ENCODE measurements around the gene MAP6.

MAP6 gene

GRCh38 chr11:75667255-75667830, 1.5 kb downstream of the MAP6 start:
- no peak for DNase-seq (ENCODE audit: low read depth in 2 of 3, low spot score in 1 of 3)

- DNase-seq (ENCODE audit: low read depth in 2 of 3, low spot score in 1 of 3): no peak
Measured at GRCh38 chr11:75665990-75666389, 2.8 kb downstream of the MAP6 start.

GRCh38 chr11:75665126-75665525, 3.7 kb downstream of the MAP6 start:
- no peak for DNase-seq (ENCODE audit: low read depth in 2 of 3, low spot score in 1 of 3)

GRCh38 chr11:75664389-75664788, 4.4 kb downstream of the MAP6 start:
- DNase-seq (ENCODE audit: low read depth in 2 of 3, low spot score in 1 of 3): no peak

GRCh38 chr11:75663808-75664207, 5.0 kb downstream of the MAP6 start:
- no peak for DNase-seq (ENCODE audit: low read depth in 2 of 3, low spot score in 1 of 3)

- DNase-seq (ENCODE audit: low read depth in 2 of 3, low spot score in 1 of 3): no peak
Measured at GRCh38 chr11:75659836-75660235, 9.0 kb downstream of the MAP6 start.

- no peak for DNase-seq (ENCODE audit: low read depth in 2 of 3, low spot score in 1 of 3)
Measured at GRCh38 chr11:75656044-75656727, 12.7 kb downstream of the MAP6 start.

GRCh38 chr11:75655605-75656004, 13.2 kb downstream of the MAP6 start:
- DNase-seq (ENCODE audit: low read depth in 2 of 3, low spot score in 1 of 3): no peak

- DNase-seq (ENCODE audit: low read depth in 2 of 3, low spot score in 1 of 3): no peak
Measured at GRCh38 chr11:75654314-75654713, 14.5 kb downstream of the MAP6 start.

GRCh38 chr11:75653532-75653931, 15.3 kb downstream of the MAP6 start:
- no peak for DNase-seq (ENCODE audit: low read depth in 2 of 3, low spot score in 1 of 3)

GRCh38 chr11:75652936-75653335, 15.9 kb downstream of the MAP6 start:
- DNase-seq (ENCODE audit: low read depth in 2 of 3, low spot score in 1 of 3): no peak

GRCh38 chr11:75651218-75651617, 17.6 kb downstream of the MAP6 start:
- DNase-seq (ENCODE audit: low read depth in 2 of 3, low spot score in 1 of 3): no peak

- no peak for DNase-seq (ENCODE audit: low read depth in 2 of 3, low spot score in 1 of 3)
Measured at GRCh38 chr11:75650167-75650723, 18.6 kb downstream of the MAP6 start.

- no peak for DNase-seq (ENCODE audit: low read depth in 2 of 3, low spot score in 1 of 3)
Measured at GRCh38 chr11:75644946-75645345, 23.9 kb downstream of the MAP6 start.

GRCh38 chr11:75644370-75644769, 24.5 kb downstream of the MAP6 start:
- no peak for DNase-seq (ENCODE audit: low read depth in 2 of 3, low spot score in 1 of 3)

GRCh38 chr11:75642402-75643113, 26.3 kb downstream of the MAP6 start:
- DNase-seq (ENCODE audit: low read depth in 2 of 3, low spot score in 1 of 3): no peak

GRCh38 chr11:75639762-75640181, 29.1 kb downstream of the MAP6 start:
- no peak for DNase-seq (ENCODE audit: low read depth in 2 of 3, low spot score in 1 of 3)

- no peak for DNase-seq (ENCODE audit: low read depth in 2 of 3, low spot score in 1 of 3)
Measured at GRCh38 chr11:75637998-75638397, 30.8 kb downstream of the MAP6 start.

- no peak for DNase-seq (ENCODE audit: low read depth in 2 of 3, low spot score in 1 of 3)
Measured at GRCh38 chr11:75635066-75635862, 33.6 kb downstream of the MAP6 start.

GRCh38 chr11:75633409-75634066, 35.3 kb downstream of the MAP6 start:
- no peak for DNase-seq (ENCODE audit: low read depth in 2 of 3, low spot score in 1 of 3)

GRCh38 chr11:75632962-75633361, 35.9 kb downstream of the MAP6 start:
- DNase-seq (ENCODE audit: low read depth in 2 of 3, low spot score in 1 of 3): no peak
